Fibroblast of skin of abdomen (primary cell): ENCODE data around the gene UQCRQ.
A peak's percentile ranks its signal among the peaks of the same experiment; 100 is the strongest.
"Not testable (repeated sequence)": the region's sequence is repeated elsewhere in the genome, so short reads cannot be mapped to it uniquely, and the experiment has no call there.

ENCODE experiments used
- DNase-seq: peaks from one replicate; pipeline ENCODE4 v3.0.0-alpha.2; 2013

The UQCRQ gene

DNA sequence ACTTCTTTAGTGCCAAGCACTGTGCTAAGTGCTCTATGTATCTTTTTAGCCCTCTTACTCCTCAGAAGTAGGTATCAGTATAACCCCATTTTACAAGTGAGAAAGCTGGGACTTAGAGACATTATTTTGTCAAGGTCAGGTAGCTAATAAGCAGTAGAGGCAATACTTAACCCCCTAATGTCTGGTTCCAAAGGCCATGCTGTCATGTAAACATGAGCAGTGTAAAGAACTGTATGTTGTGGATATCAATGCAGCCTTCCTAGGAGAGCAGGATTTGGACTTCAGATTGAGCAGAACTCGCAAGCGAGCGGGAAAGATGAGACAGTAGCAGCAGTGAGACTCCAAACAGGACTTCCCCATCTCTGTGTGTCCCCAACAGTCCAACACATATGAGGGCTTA, 32.4 kb upstream of the UQCRQ start:
- DNase-seq = no peak

DNA sequence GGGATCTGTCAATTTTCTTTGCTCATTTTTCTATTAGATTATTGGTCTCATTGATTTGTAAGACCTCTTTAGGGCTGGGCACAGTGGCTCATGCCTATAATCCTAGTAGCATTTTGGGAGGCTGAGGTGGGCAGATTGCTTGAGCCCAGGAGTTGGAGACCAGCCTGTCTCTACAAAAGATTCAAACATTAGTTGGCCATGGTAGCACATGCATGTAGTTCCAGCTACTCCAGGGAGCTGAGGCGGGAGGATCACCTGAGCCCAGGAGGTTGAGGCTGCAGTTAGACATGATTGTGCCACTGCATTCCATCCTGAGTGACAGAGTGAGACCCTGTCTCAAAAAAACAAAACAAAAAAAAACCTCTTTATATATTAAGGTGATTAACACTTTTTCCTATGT, 29.6 kb upstream of the UQCRQ start:
- DNase-seq = no peak

DNA sequence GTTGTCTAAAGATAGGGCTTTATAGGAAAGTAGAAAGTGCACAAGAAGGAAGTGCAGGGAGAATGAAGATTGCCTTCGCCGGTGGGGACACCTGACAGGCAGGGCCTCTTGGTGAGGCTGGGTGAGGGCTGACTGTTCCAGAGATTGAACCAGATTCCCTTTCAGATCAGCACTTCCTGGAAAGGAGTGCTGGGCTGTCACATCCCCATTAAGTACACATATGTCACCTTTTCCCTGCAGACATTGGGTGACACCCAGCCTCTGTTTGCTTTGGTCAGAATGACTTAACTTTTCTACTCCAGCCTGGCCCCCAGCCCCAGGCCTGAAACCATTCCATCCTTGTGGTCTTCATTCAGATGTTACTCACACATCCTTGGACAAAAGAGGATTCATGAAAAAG, 28.6 kb upstream of the UQCRQ start:
- no peak for DNase-seq

DNA sequence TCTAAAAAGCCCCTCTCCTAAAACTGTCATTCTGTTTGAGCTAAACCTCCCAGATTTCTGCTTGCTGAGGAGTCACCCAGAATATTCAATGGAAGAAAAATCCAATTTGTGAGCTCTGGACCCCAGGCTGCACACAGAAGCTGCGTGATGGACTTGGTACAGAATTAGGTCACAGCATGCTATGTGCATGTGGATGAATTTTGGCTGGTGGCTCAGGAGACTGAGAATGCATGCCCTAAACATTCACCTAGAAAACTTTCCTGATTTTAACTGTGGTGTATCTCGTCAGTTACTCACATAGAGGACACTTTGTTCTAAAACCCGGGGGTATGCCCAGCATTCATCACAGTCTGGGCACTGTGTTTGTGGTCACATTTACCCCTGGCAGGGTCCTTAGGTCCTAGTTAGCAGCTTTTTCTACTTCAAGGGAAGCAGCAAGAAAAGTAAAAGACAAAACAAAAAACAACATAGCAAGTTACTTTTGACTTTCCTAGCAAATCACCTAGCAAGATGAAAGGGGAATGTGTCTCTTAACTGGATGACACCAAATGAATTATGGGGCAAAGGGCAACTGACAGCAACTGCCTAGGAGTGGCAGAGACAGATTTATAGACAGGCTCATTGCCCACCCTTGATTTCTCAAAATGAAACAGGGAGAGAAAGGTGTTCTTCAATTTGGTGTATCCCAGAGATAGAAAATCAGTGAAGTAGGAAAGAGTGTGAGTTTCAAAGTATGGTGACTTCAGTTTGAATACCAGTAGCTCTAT, 27.7 kb upstream of the UQCRQ start:
- no peak for DNase-seq

DNA sequence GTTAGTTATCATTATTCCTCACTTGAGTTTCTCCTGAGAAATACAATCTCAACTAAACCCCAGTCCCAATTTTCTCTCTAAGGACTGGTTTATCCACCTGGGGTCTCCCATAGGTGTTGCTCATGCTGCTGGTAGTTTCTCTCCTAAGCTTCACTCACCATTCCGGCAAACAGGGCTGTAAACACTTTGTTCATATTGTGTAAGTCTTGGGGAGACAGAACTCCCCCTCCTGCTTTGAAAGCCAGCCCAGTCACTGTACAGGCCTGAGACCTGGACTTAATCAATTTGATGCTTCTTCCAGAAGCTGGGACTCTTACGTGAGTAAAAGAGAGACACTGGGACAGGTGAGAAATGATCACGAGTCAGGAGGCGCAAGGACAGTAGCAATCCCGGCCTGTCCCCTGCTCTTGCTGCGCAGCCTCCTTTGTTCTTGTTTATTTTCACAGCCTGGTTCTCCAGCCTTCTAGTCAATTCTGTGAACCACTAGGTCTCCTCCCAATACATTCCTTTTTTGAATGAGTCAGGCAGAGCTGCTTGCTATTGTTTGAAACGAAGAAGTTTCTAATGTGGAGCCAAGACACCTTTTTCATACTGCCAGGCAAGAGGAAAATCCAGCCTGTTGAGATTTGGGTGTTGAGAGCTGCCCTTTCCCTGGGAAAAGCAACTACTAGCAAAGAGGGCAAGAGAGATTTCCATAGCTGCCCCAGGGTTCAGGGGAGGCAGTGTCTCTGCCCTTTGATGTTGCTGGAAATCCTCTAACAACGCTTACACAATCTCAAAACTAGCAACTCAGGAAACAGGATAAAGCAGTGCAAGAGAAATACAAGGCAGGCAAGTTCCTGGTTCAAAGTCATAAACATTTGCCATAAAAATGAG, 26.8 kb upstream of the UQCRQ start:
- peak; percentile 54 for DNase-seq

DNA sequence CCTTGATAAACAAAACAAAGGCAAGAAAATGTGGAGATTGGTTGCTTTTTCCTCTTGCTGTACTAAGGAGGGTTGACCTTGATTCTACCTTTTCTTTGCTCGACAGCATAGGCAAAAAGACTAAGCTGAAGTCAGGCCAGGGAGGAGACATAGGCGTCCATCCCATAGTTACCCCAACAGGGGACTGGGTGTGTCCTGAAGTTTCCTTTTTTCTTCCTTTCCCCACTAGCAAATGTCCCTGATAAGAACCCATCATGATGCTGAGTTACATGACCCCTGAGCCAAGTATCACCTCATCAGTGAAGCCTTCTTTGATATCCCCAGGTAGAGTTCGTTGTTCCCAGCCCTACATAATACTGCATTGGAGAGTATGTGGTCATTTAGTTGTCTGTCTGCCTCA, 26.1 kb upstream of the UQCRQ start:
- no peak for DNase-seq

DNA sequence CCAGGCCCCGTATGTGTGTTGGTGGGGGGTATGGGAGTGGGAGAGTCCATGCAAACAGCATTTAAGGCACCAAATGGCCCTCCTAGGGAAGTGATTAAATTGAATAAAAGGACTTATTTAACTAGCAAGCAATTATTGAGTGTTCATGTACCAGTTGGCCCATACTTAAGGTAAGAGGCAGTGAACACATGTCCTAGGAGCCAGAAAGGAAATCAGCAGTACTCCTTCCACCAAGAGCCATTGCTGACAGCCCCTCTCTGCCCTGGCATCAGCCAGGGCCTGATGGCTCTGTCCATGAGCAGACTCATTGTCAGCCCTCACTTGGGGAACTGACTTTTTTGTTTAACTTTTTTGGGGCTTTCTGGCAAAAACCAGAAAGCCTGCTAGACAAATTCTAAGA, 25.5 kb upstream of the UQCRQ start:
- no peak for DNase-seq

DNA sequence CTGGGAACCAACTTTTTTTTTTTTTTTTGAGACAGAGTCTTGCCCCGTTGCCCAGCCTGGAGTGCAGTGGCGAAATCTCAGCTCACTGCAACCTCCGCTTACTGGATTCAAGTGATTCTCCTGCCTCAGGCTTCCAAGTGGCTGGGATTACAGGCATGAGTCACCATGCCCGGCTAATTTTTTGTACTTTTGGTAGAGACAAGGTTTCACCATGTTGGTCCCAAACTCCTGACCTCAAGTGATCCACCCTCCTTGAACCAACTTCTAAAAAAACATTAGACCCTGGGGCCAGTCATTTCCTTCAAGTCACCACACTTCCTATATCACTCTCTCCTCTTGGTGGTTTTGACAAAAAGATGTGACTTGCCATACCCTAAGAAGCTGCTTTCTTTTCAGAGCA, 25.1 kb upstream of the UQCRQ start:
- no peak for DNase-seq

DNA sequence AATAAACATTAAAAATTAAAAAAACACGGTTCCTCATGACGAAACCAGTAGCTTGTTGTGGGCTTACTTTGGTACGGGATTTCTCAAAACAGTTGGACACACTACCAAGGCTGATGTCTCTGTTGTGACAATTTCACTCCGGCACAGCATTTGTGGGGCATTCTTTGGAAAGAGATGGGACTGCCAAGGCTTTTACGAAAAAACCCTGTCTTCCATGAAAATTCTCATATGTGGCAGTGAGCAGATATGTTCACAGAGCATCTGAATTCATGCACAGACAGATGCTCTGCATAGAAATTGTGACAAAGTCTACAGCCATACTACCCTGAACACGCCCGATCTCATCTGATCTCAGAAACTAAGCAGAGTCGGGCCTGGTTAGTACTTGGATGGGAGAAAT, 18.2 kb upstream of the UQCRQ start:
- DNase-seq = no peak

DNA sequence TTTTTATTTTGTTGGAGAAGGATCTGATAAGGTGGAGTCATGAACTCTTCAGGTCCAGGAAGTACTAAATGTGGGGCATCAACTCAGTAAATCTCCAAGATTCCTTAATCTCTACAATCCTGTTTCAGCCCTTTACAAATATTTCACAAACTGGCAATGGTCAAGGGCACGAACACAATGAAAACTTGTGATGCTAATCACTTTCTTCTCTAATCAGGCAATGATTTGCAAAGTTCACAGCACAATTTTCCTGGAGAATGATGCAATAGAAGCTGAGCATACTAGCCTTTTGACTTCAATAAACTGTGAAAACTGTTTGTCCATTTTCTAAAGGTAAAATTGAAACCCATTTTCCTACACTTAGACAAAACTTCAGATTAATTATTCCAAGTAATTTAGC, 17.1 kb upstream of the UQCRQ start:
- DNase-seq = no peak

DNA sequence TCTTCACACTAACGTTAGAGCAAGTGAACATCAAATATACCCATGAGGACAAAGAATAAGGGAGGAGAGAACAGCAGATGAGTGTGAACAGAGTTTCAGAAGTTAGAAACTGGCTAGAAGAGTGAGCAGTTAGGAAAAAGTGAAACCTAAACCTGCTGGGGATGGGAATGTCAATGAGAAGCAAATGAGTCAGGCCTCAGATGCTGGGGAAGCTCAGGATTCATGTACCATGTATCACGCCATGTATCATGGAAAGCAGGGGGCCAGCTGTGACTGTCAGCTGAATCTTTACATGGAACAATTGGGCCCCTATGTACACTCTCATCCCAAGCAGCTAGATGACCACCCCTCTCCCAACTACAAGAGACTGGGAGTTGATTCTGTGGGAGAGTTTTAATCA, 16.4 kb upstream of the UQCRQ start:
- peak; percentile 55 for DNase-seq

DNA sequence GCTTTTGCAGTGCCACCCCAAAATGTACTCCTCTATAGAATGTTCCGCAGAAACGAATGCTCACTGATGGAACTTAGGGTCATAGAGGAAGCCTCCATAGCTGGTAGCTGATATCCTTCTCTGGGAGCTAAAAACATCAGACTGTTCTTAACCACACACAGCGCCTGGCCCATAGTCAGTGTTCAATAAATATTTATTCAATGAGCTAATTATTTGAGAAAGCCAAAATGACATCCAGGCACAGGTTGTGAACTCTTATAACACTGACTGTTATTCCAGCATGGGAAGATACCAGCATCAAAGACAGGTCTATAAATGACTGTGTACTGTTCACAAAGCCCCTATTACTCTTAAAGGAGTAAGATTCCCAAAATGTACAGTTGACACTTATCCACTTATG, 13.1 kb upstream of the UQCRQ start:
- no peak for DNase-seq

DNA sequence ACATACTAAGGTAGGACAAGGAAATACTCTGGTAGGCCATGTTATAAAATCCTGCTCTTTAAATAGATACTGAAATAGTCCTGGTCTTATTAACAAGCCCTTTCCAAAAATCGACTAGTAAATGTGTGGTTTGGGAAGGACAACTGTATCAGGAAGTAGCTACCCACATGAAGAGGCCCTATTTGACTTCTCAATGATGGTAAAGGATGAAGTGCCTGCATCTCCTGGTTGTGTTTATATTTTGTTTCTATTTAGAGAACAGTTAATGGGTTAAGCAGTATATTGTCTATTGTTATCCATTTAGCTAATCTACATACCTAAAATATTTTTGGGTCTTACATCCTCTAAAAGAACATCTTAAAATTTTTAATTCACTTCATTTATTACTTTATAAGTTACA, 12.7 kb upstream of the UQCRQ start:
- DNase-seq = no peak

DNA sequence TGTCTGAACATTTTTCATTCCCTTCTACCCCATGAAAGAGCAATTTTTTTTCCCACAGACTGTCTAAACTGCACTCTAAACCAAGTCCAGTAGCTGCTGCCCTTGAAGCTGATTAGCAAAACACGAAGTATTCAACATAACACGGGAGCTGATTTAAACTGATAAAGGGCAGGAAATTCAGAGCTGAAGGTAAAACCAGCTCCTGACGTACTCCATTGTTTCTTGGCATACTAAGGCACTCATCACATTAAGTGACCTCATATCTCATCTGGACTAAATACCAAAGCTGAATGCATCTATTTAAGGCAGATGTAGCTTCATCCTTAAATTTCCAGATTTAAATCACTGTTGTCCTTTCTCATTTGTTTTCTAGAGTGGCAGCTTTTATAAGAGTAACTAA, 12.1 kb upstream of the UQCRQ start:
- no peak for DNase-seq

DNA sequence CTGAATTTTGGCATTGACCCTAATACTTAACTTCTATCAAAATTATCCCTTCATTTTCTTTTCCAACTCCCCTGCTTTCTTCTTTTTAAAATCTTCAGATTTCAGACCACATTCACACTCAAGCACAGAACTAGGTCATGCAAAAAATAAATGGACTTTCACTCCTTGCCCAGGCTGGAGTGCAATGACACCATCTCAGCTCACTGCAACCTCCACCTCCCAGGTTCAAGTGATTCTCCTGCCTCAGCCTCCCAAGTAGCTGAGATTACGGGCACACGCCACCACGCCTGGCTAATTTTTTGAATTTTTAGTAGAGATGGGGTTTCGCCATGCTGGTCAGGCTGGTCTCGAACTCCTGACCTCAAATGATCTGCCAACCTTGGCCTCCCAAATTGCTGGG, 11.4 kb upstream of the UQCRQ start:
- DNase-seq = not testable (repeated sequence)

DNA sequence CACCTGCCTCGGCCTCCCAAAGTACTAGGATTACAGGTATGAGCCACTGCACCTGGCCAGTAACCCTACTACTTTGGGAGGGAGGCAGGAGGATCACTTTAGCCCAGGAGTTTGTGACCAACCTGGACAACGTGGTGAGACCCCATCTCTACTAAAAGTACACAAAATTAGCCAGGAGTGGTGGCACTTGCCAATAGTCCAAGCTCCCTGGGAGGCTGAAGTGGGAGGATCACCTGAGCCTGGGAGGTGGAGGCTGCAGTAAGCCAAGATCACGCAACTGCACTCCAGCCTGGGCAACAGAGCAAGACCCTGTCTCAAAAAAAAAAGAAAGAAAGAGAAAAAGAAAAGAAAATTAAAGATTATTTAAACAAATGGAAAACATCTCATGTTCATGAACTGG, 10.4 kb upstream of the UQCRQ start:
- DNase-seq = no peak

DNA sequence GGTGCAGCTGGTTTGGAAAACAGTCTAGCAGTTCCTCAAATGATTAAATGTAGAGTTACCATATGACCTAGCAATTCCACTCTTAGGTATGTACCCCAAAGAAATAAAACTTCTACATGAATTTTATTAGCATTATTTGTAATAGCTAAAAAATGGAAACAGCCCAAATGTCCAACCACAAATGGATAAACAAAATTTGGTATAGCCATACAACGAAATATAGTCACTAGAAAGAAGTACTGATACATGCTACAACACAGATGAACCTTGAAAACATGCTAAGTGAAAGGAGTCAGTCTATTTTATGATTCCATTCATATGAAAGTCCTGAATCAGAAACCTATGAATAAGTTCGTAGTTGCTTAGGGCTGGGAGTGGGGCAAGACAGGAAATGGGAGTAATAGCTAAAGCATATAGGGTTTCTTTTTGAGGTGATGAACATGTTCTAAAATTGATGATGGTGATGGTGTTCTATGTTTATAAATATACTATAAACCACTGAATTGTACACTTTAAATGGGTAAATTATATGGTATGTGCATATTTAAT, 6.5 kb upstream of the UQCRQ start:
- DNase-seq = no peak

DNA sequence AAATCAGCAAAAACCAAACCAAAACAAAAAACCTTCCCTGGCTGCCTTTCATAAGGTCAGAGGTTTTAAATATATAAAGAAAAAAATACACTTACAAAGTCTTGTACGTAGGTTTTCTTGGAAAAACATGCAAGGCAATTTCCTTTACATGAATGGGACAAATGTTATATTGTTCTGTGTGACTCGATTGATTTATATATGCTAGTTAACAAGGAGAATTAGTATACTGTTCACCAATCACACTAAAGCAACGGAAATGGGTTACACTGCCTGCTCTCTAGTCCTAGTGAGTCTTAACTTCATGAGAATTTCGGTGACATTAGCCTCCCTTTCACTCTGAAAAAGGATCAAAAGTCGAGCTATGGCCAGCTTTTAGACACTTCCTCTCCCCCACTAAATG, 5.7 kb upstream of the UQCRQ start:
- no peak for DNase-seq

DNA sequence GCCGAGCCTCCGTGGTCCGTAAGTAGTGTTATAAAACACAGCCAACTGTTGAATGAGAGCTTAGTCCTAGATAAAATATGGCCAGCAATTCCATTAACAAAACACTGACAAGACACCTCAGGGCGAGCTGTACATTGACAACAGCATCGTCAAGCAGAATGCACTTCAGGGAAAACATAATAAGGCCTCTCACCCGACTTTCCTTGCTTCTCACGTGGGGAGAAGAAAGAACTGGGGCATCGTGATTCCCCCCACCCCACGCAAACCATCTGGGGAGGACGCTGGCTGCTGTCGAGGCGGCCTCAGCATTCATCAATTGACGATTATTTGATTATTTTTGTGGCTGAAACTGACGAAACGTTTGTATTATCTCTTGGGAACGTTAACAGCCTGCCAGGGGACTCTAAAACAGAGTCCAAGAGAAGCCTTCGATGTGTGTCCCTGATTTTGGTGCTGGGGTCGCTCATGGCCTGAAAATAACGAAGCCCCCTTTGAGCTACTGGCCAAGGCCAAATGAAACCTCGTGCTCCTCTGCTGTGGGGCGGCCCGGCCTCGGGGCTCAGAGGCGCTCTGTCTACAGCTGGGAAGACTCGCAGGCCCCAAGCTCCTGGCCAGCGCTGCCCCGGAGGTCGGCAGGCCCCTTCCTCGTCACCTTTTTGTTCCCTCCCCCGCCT, 637 bp upstream of the UQCRQ start:
- no peak for DNase-seq

DNA sequence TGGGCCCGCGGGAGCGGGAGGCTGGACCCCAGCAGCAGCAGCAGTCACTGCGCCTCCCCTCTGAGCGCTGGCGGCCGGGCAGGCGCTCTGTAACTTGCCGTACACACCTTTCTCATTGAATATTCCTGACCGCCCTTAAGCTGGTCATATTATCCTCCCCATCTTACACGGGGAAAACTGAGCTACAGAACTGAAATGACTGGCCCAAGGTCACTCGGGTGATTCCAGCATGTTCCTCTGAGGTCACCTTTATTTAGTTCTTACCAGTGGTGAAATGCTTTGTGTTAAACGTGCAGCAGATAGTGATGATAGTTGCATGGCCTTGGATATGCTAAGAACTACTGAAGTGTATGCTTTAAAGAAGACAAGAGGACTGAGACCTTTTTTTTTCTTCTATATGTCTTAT, 607 bp downstream of the UQCRQ start:
- DNase-seq = no peak

DNA sequence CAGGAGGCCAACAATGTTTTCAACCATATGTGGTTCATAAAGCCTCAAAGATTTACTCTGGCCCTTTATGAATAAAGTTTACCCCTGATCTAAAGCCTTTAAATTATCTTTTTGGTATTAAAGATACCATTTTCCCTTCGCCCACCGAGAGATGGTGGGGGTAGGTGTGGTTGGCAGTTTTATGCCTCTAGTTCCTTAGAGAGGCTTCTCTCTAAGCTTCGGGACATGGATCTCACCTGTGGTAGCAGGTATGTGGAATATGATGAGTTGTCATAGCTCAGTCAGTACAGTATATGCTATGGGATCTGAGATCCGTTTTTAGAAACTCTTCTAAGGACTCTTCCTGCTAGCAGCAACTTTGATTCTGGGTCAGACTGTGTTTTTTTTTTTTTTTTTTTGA, 2.3 kb downstream of the UQCRQ start:
- no peak for DNase-seq

DNA sequence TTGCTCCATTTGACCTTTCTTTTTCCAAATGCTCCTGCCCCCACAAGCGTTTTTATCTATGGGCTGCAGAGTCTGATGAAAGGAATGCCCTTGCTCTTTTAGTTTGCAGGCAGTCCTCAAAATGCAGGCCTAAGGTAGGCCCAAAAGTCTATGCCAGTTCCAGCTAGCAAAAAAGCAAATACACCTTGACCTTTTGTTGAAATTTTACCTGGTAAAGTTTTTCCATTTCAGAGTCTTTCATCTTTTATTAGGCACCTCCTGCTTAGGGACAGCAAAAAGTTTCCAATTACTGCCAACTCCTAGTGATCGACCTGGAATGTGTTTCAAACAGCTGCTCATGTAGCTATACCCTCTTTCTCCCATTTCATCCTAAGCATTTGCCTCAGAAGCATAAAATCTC, 4.4 kb downstream of the UQCRQ start:
- DNase-seq = no peak
